Smooth muscle cell (in vitro differentiated cells): Measurements from ENCODE around the gene RSBN1. TPM values are rescaled to one million over a fixed set of nuclear protein-coding genes. Genes with fewer than 3 reads are reported as not detected.

ENCODE experiments used
- DNase-seq: peaks from one replicate; lab custom pipeline; 2025; ENCODE audit not compliant: unreplicated experiment; lab: John Stamatoyannopoulos, UW
- H2AFZ ChIP-seq: fragments of 200-600 bp; sonication (generic); 2 replicates; pipeline ENCODE4 v1.6.0; 2016; ENCODE audit warnings: antibody characterized with exemption, low read depth, mild to moderate bottlenecking
- H3F3A ChIP-seq: fragments of 200-600 bp; sonication (generic); 2 replicates; pipeline ENCODE4 v1.6.0; 2017; ENCODE audit warnings: antibody characterized with exemption, low read depth
- H3K27ac ChIP-seq: fragments of 200-600 bp; sonication (generic); 2 replicates; pipeline ENCODE4 v1.5.1; 2016; ENCODE audit warnings: low read depth, mild to moderate bottlenecking
- H3K27me3 ChIP-seq: fragments of 200-600 bp; sonication (generic); 2 replicates; pipeline ENCODE4 v1.6.1; 2016; ENCODE audit warnings: low read depth, mild to moderate bottlenecking
- H3K36me3 ChIP-seq: fragments of 200-600 bp; sonication (generic); 2 replicates; pipeline ENCODE4 v1.5.1; 2016; ENCODE audit warnings: low read depth
- H3K4me1 ChIP-seq: fragments of 200-600 bp; sonication (generic); 2 replicates; pipeline ENCODE4 v1.5.1; 2016; ENCODE audit warnings: low read depth
- H3K4me2 ChIP-seq: fragments of 200-600 bp; sonication (generic); 2 replicates; pipeline ENCODE4 v1.6.0; 2016; ENCODE audit warnings: mild to moderate bottlenecking
- H3K4me3 ChIP-seq: fragments of 200-600 bp; sonication (generic); 2 replicates; pipeline ENCODE4 v1.5.1; 2016; ENCODE audit warnings: mild to moderate bottlenecking
- H3K79me2 ChIP-seq: fragments of 200-600 bp; sonication (generic); 2 replicates; pipeline ENCODE4 v1.6.0; 2016; ENCODE audit warnings: low read depth, mild to moderate bottlenecking
- H3K9ac ChIP-seq: fragments of 200-600 bp; sonication (generic); 2 replicates; pipeline ENCODE4 v1.6.0; 2016; ENCODE audit warnings: low read depth
- H3K9me3 ChIP-seq: fragments of 200-600 bp; sonication (generic); replicated peaks from 2 replicates; pipeline ENCODE4 v1.5.1; 2016; ENCODE audit warnings: low read depth
- H4K20me1 ChIP-seq: fragments of 200-600 bp; sonication (generic); 2 replicates; pipeline ENCODE4 v1.6.0; 2016; ENCODE audit warnings: low read depth
- WGBS: methylation state at CpG from one replicate; pipeline ENCODE4 v1.1.7; 2016; ENCODE audit warnings: low lambda C conversion rate; 5-methylcytosine and 5-hydroxymethylcytosine counted together
- polyA plus RNA-seq: library from polyadenylated mRNA; unstranded; fragments of >200 nt; fragmentation: Nextera tagmentation; extraction: Ambion mirVana; gene quantifications from 2 replicates; pipeline ENCODE4 v1.2.1, GENCODE V29; 2016
- total RNA-seq: library from RNA; depleted of rRNA; stranded (reverse); fragments of >200 nt; gene quantifications from 2 replicates; pipeline ENCODE4 v1.2.3, GENCODE V29; 2014
- TF ChIP-seq, protein P1 (sequence below): fragments of 200-600 bp; sonication (generic); IDR thresholded peaks from 2 replicates; pipeline ENCODE4 v1.5.1; 2017; ENCODE audit warnings: borderline replicate concordance, mild to moderate bottlenecking, antibody characterized with exemption; ENCODE audit not compliant: insufficient read depth, poor library complexity, severe bottlenecking

The RSBN1 gene
- total and polyA plus RNA-seq, 2 experiments from 2014 or later: 9.0 to 18.3 TPM

DNA sequence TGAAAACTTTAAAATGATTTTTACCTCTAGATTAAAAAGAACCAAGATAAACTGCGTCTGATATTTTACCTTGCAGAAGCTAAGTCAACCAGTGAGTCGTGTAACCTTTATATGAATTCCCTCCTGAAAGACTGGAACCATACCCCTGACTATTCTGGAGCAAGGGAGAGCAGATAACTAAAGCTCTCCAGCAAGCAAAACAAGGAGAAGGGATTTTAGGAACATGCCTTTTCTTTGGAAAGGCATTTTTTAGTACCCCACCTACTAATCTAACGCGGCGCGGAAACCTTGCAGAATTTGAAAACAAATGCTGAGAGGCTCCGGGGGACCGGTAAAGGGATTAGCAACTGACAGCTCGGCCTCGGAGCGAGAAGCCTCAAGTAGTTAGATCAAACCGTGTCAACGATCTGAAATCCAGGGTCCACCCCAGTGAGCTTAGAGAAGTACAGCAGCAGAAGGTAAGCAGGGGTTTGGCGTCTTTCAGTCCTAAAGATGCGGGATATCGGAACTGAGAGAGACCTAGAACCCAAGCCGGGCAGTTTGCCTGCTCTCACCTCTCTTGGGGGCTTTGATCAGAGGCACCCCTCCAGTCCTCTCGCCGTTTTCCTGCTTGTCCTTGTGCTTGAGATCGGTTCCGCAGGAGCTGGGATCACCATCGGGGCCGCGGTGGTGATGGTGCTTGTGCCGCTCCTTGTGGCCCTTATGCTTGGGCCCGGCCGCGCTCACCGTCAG lies 954 bp downstream of the RSBN1 start:
- WGBS: under 1% methylated on average over 29 of the region's 29 CpGs
- peaks cover 28% of the 10 kb centered on the region for H3K4me1 ChIP-seq
- DNase-seq: peak; percentile 46

DNA sequence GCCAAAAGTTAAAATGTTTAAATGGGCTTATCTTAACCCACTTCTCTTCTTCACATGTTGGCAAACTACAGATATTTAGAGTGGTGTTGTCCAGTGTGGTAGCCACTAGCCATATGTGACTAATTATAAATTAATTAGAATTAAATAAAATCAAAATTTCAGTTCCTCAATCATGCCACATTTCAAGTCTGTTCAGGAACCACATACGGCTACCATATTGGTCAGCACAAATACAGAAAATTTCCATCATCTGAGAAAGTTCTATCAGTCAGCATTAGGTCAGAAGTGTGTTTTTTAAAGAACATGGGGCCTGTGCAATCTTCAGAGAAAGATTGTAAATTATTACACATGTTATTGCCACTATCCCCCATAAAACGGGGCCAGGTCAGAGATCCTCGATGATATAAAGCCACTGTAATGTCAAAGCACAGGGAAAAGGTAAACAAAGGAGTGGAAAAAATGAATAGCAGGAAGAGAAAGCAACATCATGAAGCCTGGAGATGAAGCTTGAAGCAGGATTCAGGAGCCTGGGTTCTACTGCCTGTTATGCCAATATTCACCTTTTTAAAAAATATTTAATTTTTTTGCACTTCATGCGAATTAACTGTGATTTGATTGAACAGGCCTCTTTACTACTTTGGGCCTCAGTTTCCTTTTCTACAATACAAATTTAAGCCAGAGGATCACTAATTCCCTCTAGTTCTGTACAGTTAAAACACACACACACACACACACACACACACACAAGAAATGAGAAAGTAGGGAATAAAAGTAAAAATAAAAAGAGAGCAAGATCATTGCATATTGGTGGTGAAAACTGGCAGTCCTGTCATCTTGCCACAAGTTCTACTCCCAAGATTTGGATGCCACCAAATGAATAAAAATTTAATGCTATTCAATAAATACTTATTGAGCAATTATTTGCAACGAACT lies 2.3 kb downstream of the RSBN1 start:
- Histone ChIP-seq H3K27me3 (no peaks in the 10 kb centered on the region), H3K79me2 (peaks cover 70% of the 10 kb centered on the region), H3F3A (no peaks in the 10 kb centered on the region), H3K4me1 (peaks cover 28% of the 10 kb centered on the region), H3K4me3 (peak overlapping the region; percentile 84), H4K20me1 (peaks cover 50% of the 10 kb centered on the region), H3K9me3 (no peaks in the 10 kb centered on the region), H3K4me2 (peak overlapping the region; percentile 92), H3K9ac (no peak overlapping the region), H2AFZ (no peak overlapping the region), H3K36me3 (no peaks in the 10 kb centered on the region), H3K27ac (peak overlapping the region; percentile 34)
- 55% methylated on average over 5 of the region's 5 CpGs for WGBS
- no peak for DNase-seq
- TF ChIP-seq, protein P1, sequence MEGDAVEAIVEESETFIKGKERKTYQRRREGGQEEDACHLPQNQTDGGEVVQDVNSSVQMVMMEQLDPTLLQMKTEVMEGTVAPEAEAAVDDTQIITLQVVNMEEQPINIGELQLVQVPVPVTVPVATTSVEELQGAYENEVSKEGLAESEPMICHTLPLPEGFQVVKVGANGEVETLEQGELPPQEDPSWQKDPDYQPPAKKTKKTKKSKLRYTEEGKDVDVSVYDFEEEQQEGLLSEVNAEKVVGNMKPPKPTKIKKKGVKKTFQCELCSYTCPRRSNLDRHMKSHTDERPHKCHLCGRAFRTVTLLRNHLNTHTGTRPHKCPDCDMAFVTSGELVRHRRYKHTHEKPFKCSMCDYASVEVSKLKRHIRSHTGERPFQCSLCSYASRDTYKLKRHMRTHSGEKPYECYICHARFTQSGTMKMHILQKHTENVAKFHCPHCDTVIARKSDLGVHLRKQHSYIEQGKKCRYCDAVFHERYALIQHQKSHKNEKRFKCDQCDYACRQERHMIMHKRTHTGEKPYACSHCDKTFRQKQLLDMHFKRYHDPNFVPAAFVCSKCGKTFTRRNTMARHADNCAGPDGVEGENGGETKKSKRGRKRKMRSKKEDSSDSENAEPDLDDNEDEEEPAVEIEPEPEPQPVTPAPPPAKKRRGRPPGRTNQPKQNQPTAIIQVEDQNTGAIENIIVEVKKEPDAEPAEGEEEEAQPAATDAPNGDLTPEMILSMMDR: no peak

More for the DNA sequence above, 954 bp downstream of the RSBN1 start:
- peak overlapping the region; percentile 90 for H3K9ac ChIP-seq
- no peaks in the 10 kb centered on the region for H3K9me3 ChIP-seq
- H3K79me2 ChIP-seq: peaks cover 57% of the 10 kb centered on the region
- peaks cover 36% of the 10 kb centered on the region for H4K20me1 ChIP-seq
- peak overlapping the region; percentile 79 for H2AFZ ChIP-seq
- peak overlapping the region; percentile 92 for H3K4me2 ChIP-seq
- TF ChIP-seq, protein P1: no peak
- no peaks in the 10 kb centered on the region for H3K27me3 ChIP-seq
- no peaks in the 10 kb centered on the region for H3K36me3 ChIP-seq
- peak overlapping the region; percentile 75 for H3K27ac ChIP-seq
- peak overlapping the region; percentile 84 for H3K4me3 ChIP-seq
- H3F3A ChIP-seq: no peaks in the 10 kb centered on the region

DNA sequence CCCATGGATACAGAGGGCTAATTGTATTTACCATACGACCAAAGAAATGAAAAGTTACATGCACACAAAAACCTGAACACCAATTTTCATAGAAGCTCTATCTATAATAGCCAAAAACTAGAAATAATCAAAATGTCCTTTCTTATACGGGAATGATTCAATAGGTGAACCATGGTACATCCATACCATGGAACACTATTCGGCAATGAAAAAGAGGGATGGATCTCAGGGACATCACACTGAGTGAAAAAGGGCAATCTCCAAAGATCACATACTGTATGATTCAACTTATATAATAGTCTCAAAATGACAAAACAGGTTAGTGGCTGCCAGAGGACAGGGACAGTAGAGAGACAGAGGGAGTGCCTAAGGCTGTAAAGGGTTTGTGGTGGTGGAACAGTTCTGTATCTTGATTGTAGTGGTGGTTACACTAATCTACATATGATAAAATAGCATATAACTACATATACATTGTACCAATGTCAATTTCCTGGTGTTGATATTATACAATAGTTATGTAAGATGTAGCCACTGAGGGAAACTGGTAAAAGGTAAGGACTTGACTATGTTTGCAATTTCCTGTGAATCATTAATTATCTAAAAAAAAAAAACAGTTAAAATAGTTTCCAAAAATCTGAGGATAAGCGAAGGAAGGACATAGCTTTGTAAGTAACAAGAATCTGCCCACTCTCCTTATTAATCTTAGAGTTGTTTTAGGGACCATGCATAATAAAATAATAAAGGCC lies 3.7 kb downstream of the RSBN1 start:
- peaks cover 36% of the 10 kb centered on the region for H3K4me1 ChIP-seq
- H2AFZ ChIP-seq: no peak overlapping the region
- H4K20me1 ChIP-seq: peaks cover 63% of the 10 kb centered on the region
- H3K27ac ChIP-seq: no peak overlapping the region
- H3K4me3 ChIP-seq: peak overlapping the region; percentile 84
- peaks cover 6% of the 10 kb centered on the region for H3F3A ChIP-seq
- H3K27me3 ChIP-seq: no peaks in the 10 kb centered on the region
- H3K79me2 ChIP-seq: peaks cover 81% of the 10 kb centered on the region
- DNase-seq: no peak
- WGBS: 98% methylated on average over 4 of the region's 4 CpGs
- TF ChIP-seq, protein P1: no peak
- peak overlapping the region; percentile 92 for H3K4me2 ChIP-seq
- H3K9me3 ChIP-seq: no peaks in the 10 kb centered on the region
- H3K36me3 ChIP-seq: no peaks in the 10 kb centered on the region
- H3K9ac ChIP-seq: no peak overlapping the region
